Type B pancreatic cell (in vitro differentiated cells): Measurements from ENCODE around the gene GAS2. TPM values are rescaled to one million over a fixed set of nuclear protein-coding genes. Genes with fewer than 3 reads are reported as not detected.

Experiments used
- DNase-seq: peaks from one replicate; pipeline ENCODE4 v3.0.0; 2021; ENCODE audit warnings: mixed read lengths; ENCODE audit not compliant: unreplicated experiment; ENCODE audit errors: extremely low spot score
- H3K27ac Mint-ChIP-seq: 2 replicates; pipeline ENCODE4 v1.8.0; 2021; ENCODE audit warnings: mild to moderate bottlenecking, mixed read lengths
- H3K27me3 Mint-ChIP-seq: 2 replicates; pipeline ENCODE4 v1.8.0; 2021; ENCODE audit warnings: mixed read lengths
- H3K36me3 Mint-ChIP-seq: 2 replicates; pipeline ENCODE4 v1.8.0; 2021; ENCODE audit warnings: mixed read lengths
- H3K4me1 Mint-ChIP-seq: one replicate; pipeline ENCODE4 v1.8.0; 2021; ENCODE audit warnings: mixed read lengths; ENCODE audit not compliant: unreplicated experiment
- H3K4me3 Mint-ChIP-seq: 2 replicates; pipeline ENCODE4 v1.8.0; 2021; ENCODE audit warnings: mild to moderate bottlenecking, mixed read lengths
- H3K9me3 Mint-ChIP-seq: 2 replicates; pipeline ENCODE4 v1.8.0; 2021; ENCODE audit warnings: mixed read lengths
- total RNA-seq: library from RNA; stranded (reverse); gene quantifications from 2 replicates; pipeline ENCODE4 v1.2.1, GENCODE V29; 2021; ENCODE audit warnings: low replicate concordance
- TF ChIP-seq, protein P1 (sequence below): fragments of 200-600 bp; sonication (generic); conservative IDR thresholded peaks from 2 replicates; pipeline ENCODE4 v1.5.0; 2021; ENCODE audit warnings: antibody characterized with exemption, mild to moderate bottlenecking

The GAS2 gene
- total RNA-seq, 1 donor from 2014 or later: 15.6 TPM

DNA sequence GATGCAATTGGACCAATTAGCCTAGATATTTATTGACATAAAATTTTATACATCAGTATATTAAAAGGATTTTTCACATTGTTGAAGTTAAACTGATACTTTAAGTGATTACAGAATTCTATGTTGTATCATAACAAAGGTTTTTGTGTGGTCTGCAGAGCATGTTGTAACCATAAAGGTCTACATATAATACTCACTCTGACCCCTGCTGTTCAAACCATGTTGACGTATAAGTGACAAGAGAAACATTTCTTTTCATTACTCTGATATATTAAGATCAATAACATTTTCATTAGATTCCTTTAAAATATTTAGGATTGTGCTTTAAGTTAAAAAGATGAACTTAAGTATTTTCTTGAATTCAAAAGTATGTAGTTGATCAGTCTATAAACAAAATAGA, 63.9 kb downstream of the GAS2 start:
- no peak for DNase-seq
- Mint-ChIP-seq H3K27ac (no peak overlapping the region), H3K36me3 (no peaks in the 10 kb centered on the region), H3K9me3 (no peaks in the 10 kb centered on the region), H3K4me1 (no peaks in the 10 kb centered on the region), H3K27me3 (no peaks in the 10 kb centered on the region), H3K4me3 (no peak overlapping the region)
- TF ChIP-seq, protein P1, sequence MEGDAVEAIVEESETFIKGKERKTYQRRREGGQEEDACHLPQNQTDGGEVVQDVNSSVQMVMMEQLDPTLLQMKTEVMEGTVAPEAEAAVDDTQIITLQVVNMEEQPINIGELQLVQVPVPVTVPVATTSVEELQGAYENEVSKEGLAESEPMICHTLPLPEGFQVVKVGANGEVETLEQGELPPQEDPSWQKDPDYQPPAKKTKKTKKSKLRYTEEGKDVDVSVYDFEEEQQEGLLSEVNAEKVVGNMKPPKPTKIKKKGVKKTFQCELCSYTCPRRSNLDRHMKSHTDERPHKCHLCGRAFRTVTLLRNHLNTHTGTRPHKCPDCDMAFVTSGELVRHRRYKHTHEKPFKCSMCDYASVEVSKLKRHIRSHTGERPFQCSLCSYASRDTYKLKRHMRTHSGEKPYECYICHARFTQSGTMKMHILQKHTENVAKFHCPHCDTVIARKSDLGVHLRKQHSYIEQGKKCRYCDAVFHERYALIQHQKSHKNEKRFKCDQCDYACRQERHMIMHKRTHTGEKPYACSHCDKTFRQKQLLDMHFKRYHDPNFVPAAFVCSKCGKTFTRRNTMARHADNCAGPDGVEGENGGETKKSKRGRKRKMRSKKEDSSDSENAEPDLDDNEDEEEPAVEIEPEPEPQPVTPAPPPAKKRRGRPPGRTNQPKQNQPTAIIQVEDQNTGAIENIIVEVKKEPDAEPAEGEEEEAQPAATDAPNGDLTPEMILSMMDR: peak; percentile 59

DNA sequence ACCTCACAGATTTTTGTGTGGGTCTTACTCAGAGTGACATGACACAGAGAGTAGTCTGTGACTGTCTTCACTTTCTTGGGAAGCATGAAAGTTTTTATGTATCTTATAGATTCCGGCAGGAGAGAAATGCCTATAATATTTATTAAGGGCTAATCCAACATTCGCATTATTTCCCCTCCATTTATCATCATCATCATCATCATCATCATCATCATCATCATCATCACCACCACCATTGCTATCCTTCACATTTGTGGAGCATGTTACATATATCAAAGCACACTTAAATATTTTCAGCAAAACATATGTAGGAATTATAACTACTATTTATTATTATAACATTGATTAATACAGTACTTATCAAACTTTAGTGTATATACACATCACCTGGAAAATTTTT, 66.2 kb downstream of the GAS2 start:
- Mint-ChIP-seq H3K27ac (no peak overlapping the region), H3K9me3 (no peaks in the 10 kb centered on the region), H3K4me3 (no peak overlapping the region), H3K36me3 (no peaks in the 10 kb centered on the region), H3K27me3 (no peaks in the 10 kb centered on the region), H3K4me1 (no peaks in the 10 kb centered on the region)
- TF ChIP-seq, protein P1: no peak
- DNase-seq: no peak

DNA sequence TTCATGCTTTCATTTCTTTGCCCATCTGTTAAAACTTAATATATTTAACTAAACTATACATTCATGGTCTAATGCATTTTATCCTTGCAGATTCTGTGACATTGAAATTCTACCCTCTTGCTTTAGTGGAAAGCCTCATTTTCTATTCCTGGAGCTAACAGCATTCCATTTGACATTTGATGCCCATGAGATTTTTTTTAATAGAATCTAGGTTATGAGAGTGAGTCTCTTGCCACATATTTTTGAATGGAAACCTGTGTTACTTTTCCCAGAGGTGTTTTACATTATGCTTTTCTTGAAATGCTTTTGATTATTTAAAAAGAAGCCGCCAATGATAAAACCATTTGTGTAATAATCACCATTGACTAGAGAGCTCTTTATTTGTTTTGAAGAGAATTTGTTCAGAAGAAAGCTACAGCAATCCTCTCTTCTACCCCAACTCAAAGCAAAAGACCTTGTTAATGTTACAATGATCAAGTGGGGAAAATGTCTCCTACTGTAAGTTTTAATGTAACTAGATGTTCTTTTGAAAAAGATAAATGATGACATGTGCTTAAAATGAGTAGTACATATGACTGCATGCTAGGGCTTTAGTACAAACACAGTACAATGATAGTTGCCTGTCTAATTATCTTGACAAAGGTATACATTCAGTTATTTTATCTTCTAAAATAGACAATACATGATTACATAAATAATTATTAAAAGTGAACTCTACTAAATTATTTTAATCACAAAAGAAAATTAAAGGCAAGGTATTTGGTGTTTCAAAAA, 67.3 kb downstream of the GAS2 start:
- no peak overlapping the region for H3K27ac Mint-ChIP-seq
- H3K9me3 Mint-ChIP-seq: no peaks in the 10 kb centered on the region

DNA sequence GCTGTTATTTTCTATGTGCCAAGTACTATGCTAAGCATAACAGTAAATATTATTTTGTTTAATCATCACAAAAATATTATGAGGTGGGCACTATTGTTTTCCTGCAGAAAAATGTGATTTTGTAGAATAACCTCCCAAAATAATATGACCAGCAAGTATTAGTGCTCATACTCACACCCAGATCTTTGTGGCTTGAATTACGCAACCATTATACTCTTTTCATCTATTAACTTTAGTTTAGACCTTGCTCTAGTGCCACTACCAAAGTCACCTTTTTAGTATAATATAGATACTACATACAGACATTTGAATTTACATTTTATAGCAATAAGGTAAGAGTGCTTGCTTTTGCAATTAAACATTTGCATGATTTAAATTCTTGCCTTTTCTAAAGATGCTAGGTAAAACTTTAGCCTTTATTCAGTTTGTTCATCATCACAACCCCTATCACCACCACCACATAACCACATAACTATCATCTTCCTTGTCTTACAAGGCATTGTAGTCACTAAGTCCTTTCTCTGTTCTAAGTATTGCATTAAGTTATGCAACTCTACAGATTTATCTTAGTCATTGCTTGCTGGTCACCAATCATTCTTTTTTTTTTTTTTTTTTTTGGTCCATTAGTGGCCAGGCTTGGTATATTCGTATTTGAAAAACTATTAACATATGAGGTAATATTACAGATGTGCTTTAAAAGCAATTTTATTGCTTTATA, 68.4 kb downstream of the GAS2 start:
- Mint-ChIP-seq H3K36me3 (no peaks in the 10 kb centered on the region), H3K4me3 (no peak overlapping the region), H3K4me1 (no peaks in the 10 kb centered on the region)

More for the DNA sequence above, 67.3 kb downstream of the GAS2 start:
- Mint-ChIP-seq H3K4me3 (no peak overlapping the region), H3K4me1 (no peaks in the 10 kb centered on the region), H3K27me3 (no peaks in the 10 kb centered on the region), H3K36me3 (no peaks in the 10 kb centered on the region)
- TF ChIP-seq, protein P1: no peak
- no peak for DNase-seq

DNA sequence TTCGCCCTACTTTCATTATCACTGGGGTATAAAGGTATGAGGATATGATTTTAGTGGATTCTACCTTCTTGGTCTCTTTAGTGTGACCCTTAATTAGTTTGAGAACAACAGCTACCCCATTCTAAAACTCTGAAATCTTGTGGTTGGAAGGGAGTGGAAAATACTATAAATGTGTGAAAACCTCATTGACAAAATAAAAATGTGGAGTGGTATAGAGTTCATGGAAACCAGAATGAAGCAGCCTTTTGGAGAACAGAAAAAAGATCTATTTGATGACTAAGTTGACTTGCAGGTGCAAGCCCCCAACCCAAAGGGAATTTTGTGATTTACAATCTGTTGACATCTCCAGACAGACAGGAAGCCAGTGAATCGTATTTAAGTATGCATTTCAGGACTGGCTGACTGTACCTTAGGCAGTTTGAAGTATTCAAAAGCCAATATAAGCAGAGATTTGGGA, 75.8 kb downstream of the GAS2 start:
- Mint-ChIP-seq H3K4me3 (no peak overlapping the region), H3K27me3 (no peaks in the 10 kb centered on the region), H3K4me1 (peaks cover 8% of the 10 kb centered on the region), H3K27ac (no peak overlapping the region), H3K9me3 (peaks cover 5% of the 10 kb centered on the region), H3K36me3 (no peaks in the 10 kb centered on the region)
- TF ChIP-seq, protein P1: no peak
- no peak for DNase-seq

More for the DNA sequence above, 68.4 kb downstream of the GAS2 start:
- Mint-ChIP-seq H3K9me3 (no peaks in the 10 kb centered on the region), H3K27ac (no peak overlapping the region), H3K27me3 (no peaks in the 10 kb centered on the region)
- TF ChIP-seq, protein P1: no peak
- no peak for DNase-seq
